Measurements from ENCODE around the gene TBR1. TPM values are rescaled to one million over a fixed set of nuclear protein-coding genes. Genes with fewer than 3 reads are reported as not detected.
A peak's percentile ranks its signal among the peaks of the same experiment; 100 is the strongest.

Gene TBR1
- total RNA-seq, 1 donor from 2014 or later, result 0.05 TPM

DNA sequence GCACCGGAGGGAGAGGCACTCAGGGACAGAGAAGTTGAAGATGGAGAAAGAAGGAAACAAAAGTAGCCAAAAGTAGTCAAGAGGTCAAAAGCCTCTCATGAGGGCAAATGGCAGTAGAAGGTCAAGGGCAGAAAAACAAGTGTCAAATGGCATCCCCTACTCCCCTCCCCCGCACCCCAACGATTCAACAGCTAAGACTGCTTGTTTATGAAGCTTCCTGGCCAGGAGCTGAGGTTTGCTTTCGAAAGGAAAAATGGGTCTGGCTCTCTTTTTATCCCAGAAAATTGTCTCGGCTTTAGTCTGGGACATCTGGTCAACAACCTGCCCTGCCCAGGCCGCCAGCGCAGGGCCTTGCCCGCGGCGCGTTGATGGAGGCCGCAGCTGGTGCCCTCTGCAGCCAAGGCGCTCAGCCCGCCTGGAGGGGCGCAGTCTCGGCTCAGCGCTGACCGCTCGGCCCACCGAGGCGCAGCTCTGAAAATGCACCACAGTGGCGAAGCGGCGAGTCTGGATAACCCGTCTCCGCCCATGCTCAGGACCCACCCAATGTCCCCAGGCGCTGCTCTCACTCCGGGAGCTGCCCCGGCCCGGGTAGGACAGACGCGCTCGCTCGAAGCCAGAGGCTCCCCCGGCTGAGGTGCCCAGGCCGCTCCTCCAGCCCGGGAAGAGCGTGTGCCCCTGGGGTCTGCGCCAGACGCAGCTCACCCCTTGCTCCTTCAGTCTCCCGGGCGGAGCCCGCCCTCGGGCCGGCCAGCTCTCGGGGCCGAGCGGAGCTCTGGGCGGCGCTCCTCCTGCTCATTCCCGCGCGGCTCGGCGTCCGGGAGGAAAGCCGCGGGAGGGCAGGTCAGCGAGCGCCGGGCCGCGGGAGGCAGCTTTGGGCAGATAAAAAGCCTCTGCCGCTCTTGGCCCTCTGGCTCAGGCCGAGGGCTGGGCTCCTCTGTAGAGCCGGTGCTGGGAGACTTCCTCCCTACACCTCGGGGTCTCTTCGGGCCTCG is 1.8 kb upstream of the TBR1 start:
- peaks cover 42% of the 10 kb centered on the region for H3K4me1 Mint-ChIP-seq
- H3K27me3 Mint-ChIP-seq (ENCODE audit: low read depth), result peaks cover 80% of the 10 kb centered on the region
- no peak overlapping the region for H3K27ac Mint-ChIP-seq (ENCODE audit: unreplicated experiment)
- H3K36me3 Mint-ChIP-seq (ENCODE audit: low read depth), result peaks cover 7% of the 10 kb centered on the region
- TF ChIP-seq CTCF (conservative IDR thresholded peaks at IDR 0.05), result peak; percentile 24
- H3K9me3 Mint-ChIP-seq, result no peaks in the 10 kb centered on the region
- peak; percentile 55 for DNase-seq (ENCODE audit: low read depth, low spot score)
- peak overlapping the region; percentile 69 for H3K4me3 Mint-ChIP-seq

- Mint-ChIP-seq H3K4me3 (peak overlapping the region; percentile 69), H3K36me3 (ENCODE audit: low read depth) (peaks cover 7% of the 10 kb centered on the region), H3K9me3 (no peaks in the 10 kb centered on the region), H3K4me1 (peaks cover 44% of the 10 kb centered on the region), H3K27me3 (ENCODE audit: low read depth) (peaks cover 90% of the 10 kb centered on the region), H3K27ac (ENCODE audit: unreplicated experiment) (no peak overlapping the region)
- DNase-seq (ENCODE audit: low read depth, low spot score), result peak; percentile 5
- no peak for TF ChIP-seq CTCF (conservative IDR thresholded peaks at IDR 0.05)
Observed at GRCh38 chr2:161415034-161415986, 787 bp upstream of the TBR1 start.

DNA sequence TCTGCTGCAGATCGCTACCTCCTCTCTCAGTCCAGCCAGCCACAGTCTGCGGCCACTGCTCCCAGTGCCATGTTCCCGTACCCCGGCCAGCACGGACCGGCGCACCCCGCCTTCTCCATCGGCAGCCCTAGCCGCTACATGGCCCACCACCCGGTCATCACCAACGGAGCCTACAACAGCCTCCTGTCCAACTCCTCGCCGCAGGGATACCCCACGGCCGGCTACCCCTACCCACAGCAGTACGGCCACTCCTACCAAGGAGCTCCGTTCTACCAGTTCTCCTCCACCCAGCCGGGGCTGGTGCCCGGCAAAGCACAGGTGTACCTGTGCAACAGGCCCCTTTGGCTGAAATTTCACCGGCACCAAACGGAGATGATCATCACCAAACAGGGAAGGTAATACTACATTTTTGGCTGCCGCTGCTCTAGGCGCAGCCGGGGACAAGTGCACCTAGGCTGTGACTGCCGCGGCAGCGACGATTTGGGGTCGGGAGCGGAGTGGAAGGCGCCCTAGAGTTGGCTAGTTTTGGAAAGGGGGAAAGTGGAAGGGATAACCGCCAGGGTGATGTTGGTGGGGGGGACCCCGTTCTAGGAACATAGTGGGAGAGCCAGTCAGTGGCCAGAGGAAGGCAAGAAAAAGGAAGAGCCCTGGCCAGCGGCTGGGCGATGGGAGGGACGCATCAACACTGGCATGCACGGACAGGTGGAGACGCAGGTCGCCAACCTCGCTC is 776 bp downstream of the TBR1 start:
- Mint-ChIP-seq H3K4me1 (peaks cover 44% of the 10 kb centered on the region), H3K9me3 (no peaks in the 10 kb centered on the region), H3K4me3 (peak overlapping the region; percentile 63), H3K27ac (ENCODE audit: unreplicated experiment) (no peak overlapping the region), H3K36me3 (ENCODE audit: low read depth) (peaks cover 4% of the 10 kb centered on the region), H3K27me3 (ENCODE audit: low read depth) (peaks cover 99% of the 10 kb centered on the region)
- no peak for TF ChIP-seq CTCF (conservative IDR thresholded peaks at IDR 0.05)
- DNase-seq (ENCODE audit: low read depth, low spot score), result peak; percentile 5

DNA sequence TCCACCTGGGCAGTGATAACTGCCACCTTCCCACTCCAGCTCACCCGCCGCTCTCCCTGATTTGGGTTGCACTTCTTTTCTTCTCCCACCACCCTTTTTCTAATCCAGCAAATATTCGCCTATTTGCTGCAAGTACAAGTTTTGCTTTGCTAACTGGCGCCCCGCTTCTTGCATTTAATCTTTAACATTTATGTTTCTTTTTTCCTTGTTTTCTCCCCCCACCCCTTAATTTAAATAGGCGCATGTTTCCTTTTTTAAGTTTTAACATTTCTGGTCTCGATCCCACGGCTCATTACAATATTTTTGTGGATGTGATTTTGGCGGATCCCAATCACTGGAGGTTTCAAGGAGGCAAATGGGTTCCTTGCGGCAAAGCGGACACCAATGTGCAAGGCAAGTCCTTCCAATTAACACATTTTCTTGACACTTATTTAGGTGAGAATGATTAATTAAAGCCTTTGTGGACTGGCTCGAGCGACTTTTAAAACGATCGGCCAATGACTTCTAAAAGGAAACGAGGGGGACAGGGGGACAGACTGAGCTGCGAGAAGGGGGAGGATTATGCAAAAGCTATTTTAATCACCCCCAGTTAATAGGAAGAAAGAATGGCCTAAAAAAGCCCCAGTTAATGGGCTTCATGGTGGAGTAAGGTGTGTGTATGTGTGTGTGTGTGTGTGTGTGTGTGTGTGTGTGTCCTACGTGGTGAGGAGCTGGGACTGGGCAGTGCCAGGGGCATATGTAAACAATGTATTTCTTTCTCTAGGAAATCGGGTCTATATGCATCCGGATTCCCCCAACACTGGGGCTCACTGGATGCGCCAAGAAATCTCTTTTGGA is 1.6 kb downstream of the TBR1 start:
- H3K4me1 Mint-ChIP-seq, result peaks cover 44% of the 10 kb centered on the region
- no peak overlapping the region for H3K27ac Mint-ChIP-seq (ENCODE audit: unreplicated experiment)
- H3K4me3 Mint-ChIP-seq, result peak overlapping the region; percentile 76
- H3K36me3 Mint-ChIP-seq (ENCODE audit: low read depth), result no peaks in the 10 kb centered on the region
- DNase-seq (ENCODE audit: low read depth, low spot score), result no peak
- no peaks in the 10 kb centered on the region for H3K9me3 Mint-ChIP-seq
- no peak for TF ChIP-seq CTCF (conservative IDR thresholded peaks at IDR 0.05)
- peaks cover 100% of the 10 kb centered on the region for H3K27me3 Mint-ChIP-seq (ENCODE audit: low read depth)

Measured in neural crest cell (in vitro differentiated cells).